ENCODE data around the gene RXRB.

- TF ChIP-seq TEAD4 (IDR thresholded peaks at IDR 0.05; ENCODE audit: borderline replicate concordance, insufficient read depth), result no peak
- TF ChIP-seq RXRA (IDR thresholded peaks at IDR 0.05; ENCODE audit: borderline replicate concordance, low read depth), result no peak
- TF ChIP-seq CTCF (IDR thresholded peaks at IDR 0.05), result no peak
- no peak for TF ChIP-seq FOXM1 (IDR thresholded peaks at IDR 0.05; ENCODE audit: low read depth)
- TF ChIP-seq GABPA (IDR thresholded peaks at IDR 0.05; ENCODE audit: low read depth), result no peak
Observed at GRCh38 chr6:33168639-33169038, 31.8 kb downstream of the RXRB start.

All from SK-N-SH (cell line).